Activated B cell treated with CpG ODN at 0.5 μM for 24 hours (primary cell): ENCODE results near the gene GNMT. TPM values are rescaled to one million over a fixed set of nuclear protein-coding genes. Genes with fewer than 3 reads are reported as not detected.
A peak's percentile ranks its signal among the peaks of the same experiment; 100 is the strongest.

Experiments used
- ATAC-seq: fragments of 200-7000 bp; cut with Tn5 transposase; one replicate; pipeline ENCODE4 v1.10.0; 2021; ENCODE audit warnings: low read depth, mild to moderate bottlenecking, moderate library complexity
- CTCF ChIA-PET: fragments of 350-600 bp; sonication (Branson Sonifier 250); formaldehyde crosslinking; loops from one replicate; lab custom pipeline; 2021; ENCODE audit warnings: antibody characterized with exemption; lab: Charles Lee
- POLR2A ChIA-PET: fragments of 350-600 bp; sonication (Branson Sonifier 250); formaldehyde crosslinking; loops from one replicate; lab custom pipeline; 2021; ENCODE audit warnings: antibody characterized with exemption; lab: Charles Lee
- DNase-seq: peaks from one replicate; pipeline ENCODE4 v3.0.0; 2022
- H3K27ac Mint-ChIP-seq: one replicate; pipeline ENCODE4 v1.8.0; 2020; ENCODE audit warnings: mixed read lengths
- H3K27me3 Mint-ChIP-seq: one replicate; pipeline ENCODE4 v1.8.0; 2021; ENCODE audit warnings: mixed read lengths
- H3K36me3 Mint-ChIP-seq: one replicate; pipeline ENCODE4 v1.8.0; 2021; ENCODE audit warnings: low read depth, mixed read lengths
- H3K4me1 Mint-ChIP-seq: one replicate; pipeline ENCODE4 v1.8.0; 2021; ENCODE audit warnings: mixed read lengths
- H3K4me3 Mint-ChIP-seq: one replicate; pipeline ENCODE4 v1.8.0; 2020; ENCODE audit warnings: mild to moderate bottlenecking, mixed read lengths
- H3K9me3 Mint-ChIP-seq: one replicate; pipeline ENCODE4 v1.8.0; 2020; ENCODE audit warnings: mixed read lengths
- CTCF ChIP-seq: fragments of 200-600 bp; IDR thresholded peaks from one replicate; pipeline ENCODE4 v1.8.0; 2022; ENCODE audit warnings: antibody characterized with exemption, mild to moderate bottlenecking
- intact Hi-C: fragments of 100-400 bp; cut with micrococcal nuclease; formaldehyde crosslinking; loops from one replicate; pipeline ENCODE4 v1.15.1; 2024
- total RNA-seq: library from RNA; stranded (reverse); gene quantifications from 2 replicates; pipeline ENCODE4 v1.2.3, GENCODE V29; 2022

GNMT gene
- total RNA-seq, 1 donor from 2014 or later, result 2.3 TPM

GRCh38 chr6:42916288-42916687 is 44.3 kb upstream of the GNMT start:
- DNase-seq, result no peak
- no peaks in the 10 kb centered on the region for H3K36me3 Mint-ChIP-seq
- H3K4me3 Mint-ChIP-seq, result no peak overlapping the region
- H3K27ac Mint-ChIP-seq, result no peak overlapping the region
- no peak for ATAC-seq
- no peaks in the 10 kb centered on the region for H3K9me3 Mint-ChIP-seq
- POLR2A ChIA-PET, result interaction anchor here (1.1 kb wide), 1 partner anchor 13 kb away, joined by 5 read pairs; the partner anchor contains the start of gene CNPY3
- peaks cover 7% of the 10 kb centered on the region for H3K4me1 Mint-ChIP-seq
- TF ChIP-seq CTCF, result no peak
- intact Hi-C loops, result no loop called here
- no peaks in the 10 kb centered on the region for H3K27me3 Mint-ChIP-seq
- CTCF ChIA-PET, result no interaction called here

- no peak for TF ChIP-seq CTCF
- POLR2A ChIA-PET, result interaction anchor here (0.6 to 0.7 kb wide), 4 partner anchors 13 to 59 kb away, joined by 4 to 10 read pairs (median 4); partner anchors contain the start of gene PEX6
- no peak for DNase-seq
- intact Hi-C loops, result no loop called here
- no peaks in the 10 kb centered on the region for H3K27me3 Mint-ChIP-seq
- CTCF ChIA-PET, result no interaction called here
- H3K4me1 Mint-ChIP-seq, result peaks cover 18% of the 10 kb centered on the region
- no peak overlapping the region for H3K27ac Mint-ChIP-seq
- H3K4me3 Mint-ChIP-seq, result no peak overlapping the region
- no peaks in the 10 kb centered on the region for H3K36me3 Mint-ChIP-seq
- H3K9me3 Mint-ChIP-seq, result no peaks in the 10 kb centered on the region
- ATAC-seq, result no peak
These were observed 38.8 kb upstream of the GNMT start for GRCh38 chr6:42921801-42922200.

- ChIA-PET CTCF (no interaction called here), POLR2A (no interaction called here)
- Mint-ChIP-seq H3K27me3 (no peaks in the 10 kb centered on the region), H3K36me3 (no peaks in the 10 kb centered on the region), H3K4me3 (no peak overlapping the region), H3K4me1 (peaks cover 23% of the 10 kb centered on the region), H3K27ac (no peak overlapping the region), H3K9me3 (no peaks in the 10 kb centered on the region)
- DNase-seq (no peak), ATAC-seq (no peak)
- intact Hi-C loops, result no loop called here
- TF ChIP-seq CTCF, result no peak
These were observed 36.9 kb upstream of the GNMT start for GRCh38 chr6:42923666-42924065.

DNA sequence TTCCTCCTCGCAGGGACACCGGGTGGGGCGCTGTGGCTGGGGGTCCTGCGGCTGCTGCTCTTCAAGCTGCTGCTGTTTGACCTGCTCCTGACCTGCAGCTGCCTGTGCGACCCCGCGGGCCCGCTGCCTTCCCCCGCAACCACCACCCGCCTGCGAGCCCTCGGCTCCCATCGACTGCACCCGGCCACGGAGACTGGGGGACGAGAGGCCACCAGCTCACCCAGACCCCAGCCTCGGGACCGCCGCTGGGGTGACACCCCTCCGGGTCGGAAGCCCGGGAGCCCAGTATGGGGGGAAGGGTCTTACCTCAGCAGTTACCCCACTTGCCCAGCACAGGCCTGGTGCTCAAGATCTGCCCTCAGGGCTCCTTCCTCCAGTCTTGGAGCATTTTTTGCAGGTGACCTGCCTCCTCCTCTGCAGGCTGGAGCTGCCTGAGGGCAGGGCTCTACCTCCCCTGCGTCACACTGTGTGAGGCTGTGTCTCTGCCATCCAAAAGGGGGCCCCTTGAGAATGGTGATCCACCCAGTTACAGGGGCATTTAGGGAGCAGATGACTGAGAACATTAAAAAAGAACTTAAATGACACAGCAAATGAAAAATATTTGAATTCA is 35.2 kb upstream of the GNMT start:
- intact Hi-C loops, result no loop called here
- H3K9me3 Mint-ChIP-seq, result no peaks in the 10 kb centered on the region
- no peak overlapping the region for H3K4me3 Mint-ChIP-seq
- peak overlapping the region; percentile 59 for H3K27ac Mint-ChIP-seq
- DNase-seq, result no peak
- ChIA-PET POLR2A (interaction anchor here (0.8 to 0.9 kb wide), 2 partner anchors 10 to 59 kb away, joined by 3 to 5 read pairs; partner anchors contain the start of genes PPP2R5D and PTCRA), CTCF (no interaction called here)
- H3K27me3 Mint-ChIP-seq, result no peaks in the 10 kb centered on the region
- H3K36me3 Mint-ChIP-seq, result peaks cover 10% of the 10 kb centered on the region
- H3K4me1 Mint-ChIP-seq, result peaks cover 33% of the 10 kb centered on the region
- TF ChIP-seq CTCF, result no peak
- no peak for ATAC-seq

- Mint-ChIP-seq H3K4me3 (peak within 1 kb of the TSS; percentile 97), H3K27ac (peak within 1 kb of the TSS; percentile 97), H3K36me3 (peaks cover 45% of the 10 kb centered on the region), H3K9me3 (no peaks in the 10 kb centered on the region), H3K27me3 (no peaks in the 10 kb centered on the region), H3K4me1 (peaks cover 58% of the 10 kb centered on the region)
- DNase-seq, result peak; percentile 84
- POLR2A ChIA-PET, result interaction anchor here (0.5 to 5.4 kb wide), 61 partner anchors 8 to 1901 kb away, joined by 3 to 97 read pairs (median 5); partner anchors contain the start of genes ABCC10, BICRAL, CUL7 and CUL9
- CTCF ChIA-PET, result interaction anchor here (1.1 to 1.5 kb wide), 3 partner anchors 28 to 267 kb away, joined by 3 to 7 read pairs (median 4); partner anchors contain the start of gene PPP2R5D
- peak; percentile 74 for ATAC-seq
- no peak for TF ChIP-seq CTCF
- intact Hi-C loops, result loop anchor here (1.0 to 2.0 kb wide), 10 partner anchors 39 to 648 kb away; partner anchors contain the start of genes CUL7, KLC4, KLHDC3 and MRPL2
These were observed 31.4 kb upstream of the GNMT start, which contains the start of gene CNPY3 for GRCh38 chr6:42928986-42929820. CNPY3 (plus strand) TSS chr6:42929480; CDS start chr6:42929571, 91 bp downstream.
